Stimulated activated CD4-positive, alpha-beta T cell treated with anti-CD3 and anti-CD28 coated beads, Interleukin-4, amount 100 ng/mL, for 4 hours (primary cell): Measurements from ENCODE around the gene SLC25A44.

Experiments
- DNase-seq, 2 experiments: peaks; one replicate each; pipeline ENCODE4 v3.0.0-alpha.2; 2020

Gene SLC25A44, protein sequence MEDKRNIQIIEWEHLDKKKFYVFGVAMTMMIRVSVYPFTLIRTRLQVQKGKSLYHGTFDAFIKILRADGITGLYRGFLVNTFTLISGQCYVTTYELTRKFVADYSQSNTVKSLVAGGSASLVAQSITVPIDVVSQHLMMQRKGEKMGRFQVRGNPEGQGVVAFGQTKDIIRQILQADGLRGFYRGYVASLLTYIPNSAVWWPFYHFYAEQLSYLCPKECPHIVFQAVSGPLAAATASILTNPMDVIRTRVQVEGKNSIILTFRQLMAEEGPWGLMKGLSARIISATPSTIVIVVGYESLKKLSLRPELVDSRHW

DNA sequence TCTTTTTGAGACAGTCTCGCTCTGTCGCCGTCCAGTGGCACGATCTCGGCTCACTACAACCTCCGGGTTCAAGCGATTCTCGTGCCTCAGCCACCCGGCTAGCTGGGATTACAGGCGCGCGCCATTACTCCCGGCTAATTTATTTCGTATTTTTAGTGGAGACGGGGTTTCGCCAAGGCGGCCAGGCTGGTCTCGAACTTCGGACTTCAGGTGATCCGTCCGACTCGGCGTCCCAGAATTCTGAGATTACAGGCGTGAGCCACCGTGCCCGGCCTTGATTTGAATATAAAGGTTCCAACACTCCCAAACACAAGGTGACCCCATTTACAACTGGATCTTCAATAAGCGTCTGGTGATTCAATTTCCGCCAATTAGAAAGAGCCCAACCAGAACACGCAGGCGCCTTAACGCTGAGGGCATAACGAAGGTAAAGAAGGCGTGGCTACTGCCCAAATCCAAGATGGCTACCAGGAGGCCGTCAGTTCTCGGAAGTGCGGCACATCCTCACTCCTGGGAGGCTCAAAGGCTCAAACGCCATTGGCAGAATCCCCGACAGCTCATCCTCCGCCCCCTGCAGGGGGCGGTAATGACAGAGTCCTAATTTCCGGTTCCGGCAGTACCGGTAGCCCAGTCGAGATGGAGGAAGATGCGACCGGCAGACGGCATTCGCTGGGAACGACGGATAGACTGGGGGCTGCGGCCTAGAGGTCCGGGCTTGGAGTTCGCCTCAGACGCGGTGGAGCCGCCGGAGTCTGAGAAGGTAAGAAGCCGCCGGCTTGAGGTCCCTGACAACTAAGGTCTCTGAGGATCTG, at the start of gene SLC25A44:
SLC25A44 (plus strand) TSS at position 617 of the 812 bp plus-strand sequence. CDS start 5,744 bp downstream, outside the sequence.
- peak; percentile 90 to 97 for DNase-seq

DNA sequence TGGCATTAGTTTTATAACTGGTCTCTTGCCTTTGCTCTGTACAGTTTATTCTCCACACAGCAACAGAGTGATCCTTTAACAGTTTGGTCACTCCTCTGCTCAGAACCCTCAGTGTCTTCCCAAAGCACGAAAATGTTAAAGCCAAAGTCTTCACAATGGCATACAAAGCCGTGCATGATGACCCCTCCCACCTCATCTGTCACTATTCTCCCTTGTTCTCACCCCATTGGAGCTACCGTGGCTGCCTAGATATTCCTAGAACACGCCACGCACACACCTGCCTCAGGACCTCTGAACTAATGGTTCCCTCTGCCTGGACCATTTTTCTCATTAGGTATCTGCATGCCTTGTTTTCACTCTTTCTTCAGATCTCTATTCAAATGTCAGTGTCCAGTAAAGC, 49.2 kb upstream of the SLC25A44 start:
- DNase-seq = no peak

DNA sequence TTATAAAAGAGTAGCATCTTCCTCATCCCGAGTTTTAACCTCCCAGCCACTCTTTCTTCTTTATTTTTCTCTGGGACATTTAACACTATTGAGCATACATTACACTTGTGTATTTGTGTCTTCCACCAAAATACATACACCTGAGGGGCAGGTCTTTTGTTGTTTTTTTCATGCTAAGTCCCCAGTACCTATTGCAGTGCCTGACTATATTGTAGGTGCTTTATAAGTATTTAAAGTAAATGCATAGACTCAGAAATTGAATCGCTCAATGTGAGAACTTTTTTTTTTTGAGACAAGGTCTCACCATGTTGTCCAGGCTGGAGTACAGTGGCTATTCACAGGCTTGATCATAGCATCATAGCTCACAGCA, 48.3 kb upstream of the SLC25A44 start:
- no peak for DNase-seq

DNA sequence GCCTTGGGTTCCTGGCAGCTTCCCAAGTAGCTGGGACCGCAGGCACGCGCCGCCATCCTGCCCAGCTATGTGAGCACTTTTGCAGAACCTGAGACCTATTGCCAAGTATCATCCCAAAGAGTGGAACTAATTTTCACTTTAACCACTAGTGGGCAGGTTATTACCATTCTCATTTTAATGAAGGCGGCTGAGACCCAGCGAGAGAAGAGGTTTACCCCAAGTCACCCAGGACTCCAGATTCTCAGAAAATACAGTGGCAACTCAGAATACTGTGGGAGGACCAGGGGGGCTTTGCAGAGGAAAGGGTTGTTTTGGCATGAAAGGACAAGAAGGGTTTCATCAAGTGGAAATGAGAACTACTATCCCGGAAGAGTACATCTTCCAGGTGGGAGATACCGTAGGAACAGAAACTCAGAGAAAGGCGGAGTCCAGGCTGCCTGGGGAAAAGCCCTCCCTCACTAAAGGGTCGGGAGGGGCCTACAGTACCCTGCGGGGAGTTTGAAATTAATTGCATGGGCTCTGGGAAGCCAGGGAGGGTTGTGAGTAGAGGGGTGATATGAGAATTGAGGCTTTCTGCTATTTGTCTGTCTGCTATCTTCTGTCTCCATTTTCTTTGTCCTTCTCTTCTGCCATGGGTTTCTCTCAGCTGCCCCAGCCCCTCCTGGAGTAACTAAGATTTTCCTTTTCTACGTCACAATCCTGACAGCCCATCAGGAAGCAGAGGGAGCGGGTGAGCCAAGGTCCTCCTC, 47.7 kb upstream of the SLC25A44 start:
- peak in 1 of 2 experiments; percentile 37 for DNase-seq

DNA sequence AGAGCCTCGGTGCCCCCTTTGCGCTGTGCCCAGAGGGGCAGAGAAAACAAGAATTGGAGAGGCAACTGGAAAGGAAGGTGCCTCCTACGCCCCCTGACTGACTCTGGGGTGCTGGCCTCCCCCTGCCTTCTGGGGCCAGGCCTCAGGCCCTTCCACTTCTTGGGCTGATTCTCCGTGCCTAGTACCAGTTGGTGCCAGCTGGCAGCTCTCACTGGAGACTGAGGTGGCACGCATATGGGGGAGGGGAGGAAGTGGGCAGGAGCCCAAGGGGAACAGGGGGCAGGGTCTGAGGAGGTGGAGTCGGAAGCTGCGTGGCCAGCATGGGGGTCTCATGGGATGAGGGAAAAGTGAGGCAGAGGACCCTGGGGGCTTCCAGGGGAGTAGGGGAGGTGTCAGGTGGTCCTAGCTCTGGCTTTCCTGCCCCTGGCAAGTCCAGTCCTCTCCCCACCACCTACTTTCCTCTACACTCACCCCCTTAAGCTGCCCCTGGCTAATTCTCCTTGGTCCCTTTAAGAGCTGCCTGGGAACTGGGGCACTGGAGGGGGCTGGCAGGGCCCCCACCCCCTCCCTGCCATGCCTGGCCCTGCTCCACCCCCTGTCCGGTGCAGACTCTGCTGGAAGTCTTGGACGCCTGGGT, 47.0 kb upstream of the SLC25A44 start:
- no peak for DNase-seq

DNA sequence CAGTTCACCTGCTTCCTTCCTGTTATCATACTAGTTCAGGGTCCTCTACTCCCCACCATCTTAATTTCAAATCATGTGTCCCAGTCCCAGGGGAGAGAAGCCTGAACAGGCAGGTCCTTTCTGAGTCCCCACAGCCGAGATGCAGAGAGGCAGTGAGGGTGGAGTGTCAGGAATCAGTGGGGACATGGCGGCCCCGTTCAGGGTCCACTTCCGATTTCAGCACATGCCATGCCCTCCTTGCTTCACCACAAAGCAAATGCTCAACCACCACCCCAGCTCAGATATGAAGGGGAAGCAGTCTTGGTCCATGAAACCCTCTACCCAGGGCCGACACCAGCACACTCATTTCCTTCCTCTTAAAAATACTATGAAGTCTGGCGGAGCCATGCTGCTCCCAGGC, 45.7 kb upstream of the SLC25A44 start:
- DNase-seq = no peak

DNA sequence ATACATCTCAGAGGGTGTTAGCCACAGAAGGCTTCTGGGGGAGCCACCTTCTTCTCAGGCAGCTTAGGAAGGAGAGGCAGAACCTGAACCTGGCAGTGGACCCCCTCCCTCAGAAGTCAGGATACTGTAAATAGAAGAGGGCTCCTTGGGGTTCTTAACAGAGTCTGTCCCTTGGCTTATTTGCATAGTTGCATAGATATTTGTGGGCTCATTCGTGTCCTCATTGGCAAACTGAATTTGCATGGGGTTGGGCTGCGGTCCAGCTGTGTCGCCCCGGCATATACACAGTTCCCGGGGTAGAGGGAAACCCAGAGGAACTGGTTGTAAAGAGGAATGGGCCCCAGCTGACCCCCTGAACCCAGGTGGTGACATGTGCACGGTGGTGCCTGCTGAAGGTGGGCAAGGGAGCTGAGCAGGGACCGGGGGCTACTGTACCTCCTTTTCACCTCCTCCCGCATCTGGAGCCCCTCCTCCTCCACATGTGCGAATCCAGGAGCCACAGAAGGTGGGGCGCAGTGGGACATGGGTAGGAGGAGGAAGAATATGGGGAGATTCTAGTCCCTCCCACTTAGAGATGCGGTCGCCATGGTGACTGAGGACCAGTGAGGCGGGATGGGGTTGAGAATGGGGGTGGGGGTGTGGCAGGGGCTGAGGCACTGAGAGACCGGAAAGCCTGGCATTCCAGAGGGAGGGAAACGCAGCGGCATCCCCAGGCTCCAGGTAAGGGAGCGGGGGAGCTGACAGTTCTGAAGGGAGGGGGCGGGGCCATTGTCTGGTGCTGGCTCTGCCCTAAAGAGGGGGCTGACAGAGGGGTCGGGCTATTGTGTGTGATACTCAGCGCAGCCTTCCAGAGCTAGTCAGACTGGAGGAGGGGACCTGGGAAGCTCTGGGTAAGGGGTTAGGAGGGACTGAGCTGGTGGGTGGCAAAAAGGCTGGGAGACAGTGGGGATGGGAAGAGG, 44.3 kb upstream of the SLC25A44 start:
- DNase-seq = no peak

DNA sequence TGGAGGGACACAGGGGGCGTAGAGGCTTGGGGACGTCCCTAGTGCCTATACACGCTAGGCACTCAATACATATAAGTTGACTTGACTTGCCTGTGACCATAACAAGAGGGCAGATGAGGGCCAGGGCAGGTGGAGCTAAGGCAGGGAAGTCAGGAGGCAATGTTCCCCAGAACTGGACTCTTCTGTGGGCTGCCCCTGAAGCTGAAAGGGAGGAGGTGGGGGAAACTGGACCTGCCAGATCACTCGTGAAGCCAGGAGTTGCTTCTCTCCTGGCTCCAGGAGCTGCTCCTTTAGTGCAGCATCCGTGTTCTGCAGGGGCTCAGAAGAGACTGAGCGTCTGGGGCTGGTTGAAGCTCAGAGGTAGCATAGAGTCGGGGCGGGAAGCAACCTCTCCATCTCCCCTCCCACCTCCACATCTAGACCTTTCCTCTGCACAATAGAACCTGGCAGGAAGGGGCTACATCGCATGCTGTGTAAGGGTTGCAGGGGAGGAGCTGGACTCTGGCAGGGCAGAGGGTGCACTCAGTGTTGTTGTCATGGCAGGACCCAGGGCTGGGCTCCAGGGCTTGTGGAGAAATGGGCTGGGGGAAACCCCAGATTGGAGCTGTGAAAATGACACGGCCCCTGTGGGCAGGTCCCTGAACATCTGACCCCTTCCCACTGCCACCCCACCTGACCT, 43.4 kb upstream of the SLC25A44 start:
- no peak for DNase-seq

DNA sequence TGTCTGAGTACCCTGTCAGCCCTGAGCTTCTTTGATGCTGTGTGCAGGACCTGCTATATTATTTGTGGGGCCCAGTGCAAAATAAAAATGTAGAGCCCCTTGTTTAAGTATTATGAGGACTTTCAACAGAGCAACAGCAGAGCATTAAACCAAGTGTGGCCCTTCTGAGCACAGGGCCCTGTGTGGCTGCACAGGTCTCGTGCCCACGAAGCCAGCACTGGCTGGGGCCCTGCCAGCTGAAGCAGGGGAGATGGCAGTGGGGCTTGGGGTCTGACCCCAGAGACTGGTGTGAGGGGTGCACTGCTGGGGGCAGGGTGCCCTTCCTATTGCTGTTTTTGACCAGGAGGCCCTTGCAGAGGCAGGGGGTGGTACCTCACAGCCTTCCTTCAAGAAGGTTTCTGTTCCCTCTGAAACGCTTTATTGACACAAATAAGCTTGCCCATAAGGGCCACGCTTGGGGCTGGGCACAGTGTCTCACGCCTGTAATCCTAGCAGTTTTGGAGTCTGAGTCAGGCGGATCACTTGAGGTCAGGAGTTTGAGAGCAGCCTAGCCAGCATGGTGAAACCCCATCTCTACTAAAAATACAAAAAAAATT, 42.7 kb upstream of the SLC25A44 start:
- DNase-seq = no peak

DNA sequence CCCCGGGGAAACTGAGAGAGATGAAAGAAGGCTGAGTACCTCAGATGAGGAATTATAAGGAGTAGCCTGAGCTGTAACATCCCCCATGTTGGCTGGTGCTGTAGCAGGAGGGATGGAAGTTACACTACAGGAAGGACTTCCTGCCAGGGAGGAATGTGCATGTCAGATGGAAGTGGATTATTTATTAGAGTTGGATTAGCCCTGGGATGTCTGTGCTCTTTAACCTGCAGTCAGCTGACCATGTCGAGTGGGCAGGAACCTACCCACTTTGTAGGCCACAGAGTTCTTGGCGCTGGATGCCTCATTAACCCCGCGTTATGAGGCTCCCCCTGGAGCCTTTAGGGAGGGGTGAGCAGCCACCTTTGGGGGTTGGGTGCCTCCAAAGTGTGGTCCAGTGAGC, 41.3 kb upstream of the SLC25A44 start:
- DNase-seq = no peak

DNA sequence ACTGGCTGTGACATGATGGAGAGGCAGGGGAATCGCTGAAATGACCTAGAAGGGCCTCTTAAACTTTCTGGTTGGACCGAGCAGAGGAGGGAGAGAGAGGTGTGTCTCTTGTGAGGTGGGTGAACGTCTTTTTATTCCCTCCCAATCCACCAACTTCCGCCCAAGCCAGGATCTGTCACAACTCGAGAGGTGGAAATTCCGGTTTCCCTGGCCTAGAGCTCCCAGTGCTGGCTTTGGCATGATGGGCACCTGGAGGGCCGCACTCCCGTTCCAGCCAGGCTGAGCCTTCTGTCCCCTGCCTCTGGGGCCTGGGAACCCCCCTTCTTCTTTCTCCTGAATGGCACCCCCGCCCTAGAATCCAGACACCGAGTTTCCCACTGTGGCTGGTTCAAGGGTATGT, 40.5 kb upstream of the SLC25A44 start, which contains the start of gene SEMA4A:
SEMA4A (plus strand) TSS at position 224 of the 400 bp plus-strand sequence. CDS start 994 bp downstream, outside the sequence.
- no peak for DNase-seq

DNA sequence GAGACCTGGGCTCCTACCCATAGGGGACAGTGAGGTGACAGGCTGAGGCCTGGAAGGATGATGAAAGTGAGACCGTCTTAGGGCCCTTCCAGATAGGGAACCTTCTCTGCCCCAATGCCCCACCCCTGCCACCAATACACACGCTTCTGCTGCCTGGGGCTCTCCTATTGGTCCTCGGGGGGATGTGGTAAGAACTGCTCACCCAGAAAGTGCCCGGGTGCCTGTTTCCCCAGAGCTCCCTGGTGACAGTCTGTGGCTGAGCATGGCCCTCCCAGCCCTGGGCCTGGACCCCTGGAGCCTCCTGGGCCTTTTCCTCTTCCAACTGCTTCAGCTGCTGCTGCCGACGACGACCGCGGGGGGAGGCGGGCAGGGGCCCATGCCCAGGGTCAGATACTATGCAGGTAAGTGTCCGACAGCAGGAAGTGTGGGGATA, 39.6 kb upstream of the SLC25A44 start:
- no peak for DNase-seq

DNA sequence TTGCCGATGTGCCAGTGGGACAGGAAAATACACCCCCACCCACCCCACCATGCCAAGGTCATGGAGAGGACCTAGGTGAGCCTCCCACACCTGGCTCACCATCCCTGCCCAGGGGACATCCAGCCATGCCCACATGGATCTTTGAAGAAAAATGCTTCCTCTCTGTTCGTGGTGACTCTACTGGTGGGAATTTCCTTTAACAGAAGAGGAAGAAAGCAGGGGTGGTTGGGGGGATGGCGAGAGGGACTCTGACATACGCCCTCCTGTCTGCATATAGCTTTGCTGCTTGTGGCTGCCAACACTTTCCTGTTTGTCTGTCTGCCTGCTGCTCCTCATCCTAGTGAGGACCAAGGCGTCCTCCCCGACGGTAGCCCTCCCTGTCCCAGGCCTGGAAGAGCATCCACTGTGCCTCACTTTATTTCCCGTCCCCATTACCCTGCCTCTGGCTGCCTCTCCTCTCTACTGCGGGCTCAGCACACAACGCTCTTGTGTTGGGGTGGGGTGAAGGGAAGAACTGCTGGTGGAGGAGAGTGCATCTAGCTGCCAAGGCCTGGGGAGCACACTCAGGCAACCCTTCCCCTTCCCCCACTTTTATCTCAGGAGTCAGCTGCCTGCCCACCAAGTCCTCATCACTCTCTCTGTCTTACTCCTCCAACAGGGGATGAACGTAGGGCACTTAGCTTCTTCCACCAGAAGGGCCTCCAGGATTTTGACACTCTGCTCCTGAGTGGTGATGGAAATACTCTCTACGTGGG, 38.0 kb upstream of the SLC25A44 start:
- DNase-seq = no peak

DNA sequence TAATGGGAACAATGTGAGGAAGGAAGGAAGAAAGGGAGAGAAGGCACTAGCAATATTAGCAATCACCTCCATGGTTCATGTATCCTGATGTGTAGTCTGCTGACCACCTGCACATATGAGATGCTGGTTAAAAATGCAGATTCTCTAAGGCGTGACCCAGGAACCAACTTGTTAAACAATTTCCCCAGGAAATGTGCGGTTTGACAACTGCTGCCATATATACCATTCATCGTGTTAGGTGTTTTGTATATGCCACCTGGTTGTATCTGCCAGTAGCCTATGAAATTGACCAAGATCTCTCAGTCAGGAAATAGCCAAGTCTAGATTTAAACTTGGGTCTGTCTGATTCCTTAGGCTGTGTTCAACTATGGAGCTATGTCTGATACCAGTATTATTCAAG, 36.4 kb upstream of the SLC25A44 start:
- DNase-seq = no peak

DNA sequence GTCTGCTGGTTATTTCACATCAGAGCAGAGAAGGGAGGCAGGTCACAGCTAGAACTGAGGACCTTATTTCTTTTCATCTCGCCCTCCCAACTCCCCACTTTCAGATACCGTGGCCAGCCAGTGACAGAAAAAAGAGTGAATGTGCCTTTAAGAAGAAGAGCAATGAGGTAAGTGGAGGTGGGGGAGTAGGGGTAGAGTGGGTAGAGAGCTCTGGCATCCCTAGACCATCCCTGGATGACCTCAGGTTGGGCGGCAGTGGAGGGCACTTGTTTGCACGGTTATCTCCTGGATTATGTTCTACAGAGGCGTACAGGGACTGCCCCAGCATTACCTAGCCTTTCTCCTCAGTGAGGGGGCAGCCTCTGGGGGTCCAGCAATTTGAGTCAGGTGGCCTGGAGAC, 35.9 kb upstream of the SLC25A44 start:
- DNase-seq = no peak

DNA sequence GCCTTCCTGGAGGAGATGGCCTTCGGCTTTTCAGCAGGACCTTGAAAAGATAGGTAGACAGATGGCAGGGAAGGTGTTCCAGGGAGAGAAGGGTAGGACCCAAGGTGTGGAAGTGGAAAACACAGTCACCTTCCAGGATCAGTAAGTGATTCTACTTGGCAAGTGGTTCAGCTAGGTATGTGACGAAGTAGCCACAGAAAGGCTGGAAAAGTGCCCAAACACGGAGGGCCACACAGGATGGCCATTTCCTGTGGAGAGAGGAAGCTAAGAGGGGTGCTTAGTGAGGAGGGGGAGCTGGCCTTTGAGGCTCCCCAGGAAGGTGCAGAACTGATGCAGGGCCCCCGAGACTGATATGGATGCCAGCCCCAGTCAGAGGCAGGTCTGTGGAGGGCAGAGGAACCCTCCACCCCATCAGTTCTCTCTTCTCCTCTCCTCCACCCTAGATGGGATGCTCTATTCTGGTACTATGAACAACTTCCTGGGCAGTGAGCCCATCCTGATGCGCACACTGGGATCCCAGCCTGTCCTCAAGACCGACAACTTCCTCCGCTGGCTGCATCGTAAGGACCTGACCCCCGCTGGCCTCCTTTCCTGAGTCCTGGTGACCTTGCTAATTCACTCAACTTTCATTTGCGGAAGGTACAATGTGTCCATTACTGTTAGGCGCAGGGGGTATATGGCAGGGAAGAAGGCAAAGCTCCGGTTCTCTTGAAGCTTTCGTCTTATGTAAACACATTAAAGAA, 33.7 kb upstream of the SLC25A44 start:
- DNase-seq = no peak

DNA sequence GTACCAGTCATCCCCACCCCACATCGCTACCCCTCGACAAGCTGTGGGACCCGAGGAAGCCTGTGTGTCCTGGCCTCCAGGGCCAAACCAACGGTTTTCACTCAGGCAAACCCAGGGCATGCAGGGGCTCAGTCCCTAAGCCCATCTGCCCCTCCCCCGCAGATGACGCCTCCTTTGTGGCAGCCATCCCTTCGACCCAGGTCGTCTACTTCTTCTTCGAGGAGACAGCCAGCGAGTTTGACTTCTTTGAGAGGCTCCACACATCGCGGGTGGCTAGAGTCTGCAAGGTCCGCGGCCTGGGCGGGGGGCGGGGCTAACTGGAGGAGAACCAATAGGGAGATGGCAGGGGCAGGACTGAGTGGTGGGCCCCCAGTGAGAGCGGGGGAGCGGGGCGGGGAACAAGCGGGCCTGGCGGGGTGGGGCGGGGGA, 33.1 kb upstream of the SLC25A44 start:
- DNase-seq = peak; percentile 75 to 81

DNA sequence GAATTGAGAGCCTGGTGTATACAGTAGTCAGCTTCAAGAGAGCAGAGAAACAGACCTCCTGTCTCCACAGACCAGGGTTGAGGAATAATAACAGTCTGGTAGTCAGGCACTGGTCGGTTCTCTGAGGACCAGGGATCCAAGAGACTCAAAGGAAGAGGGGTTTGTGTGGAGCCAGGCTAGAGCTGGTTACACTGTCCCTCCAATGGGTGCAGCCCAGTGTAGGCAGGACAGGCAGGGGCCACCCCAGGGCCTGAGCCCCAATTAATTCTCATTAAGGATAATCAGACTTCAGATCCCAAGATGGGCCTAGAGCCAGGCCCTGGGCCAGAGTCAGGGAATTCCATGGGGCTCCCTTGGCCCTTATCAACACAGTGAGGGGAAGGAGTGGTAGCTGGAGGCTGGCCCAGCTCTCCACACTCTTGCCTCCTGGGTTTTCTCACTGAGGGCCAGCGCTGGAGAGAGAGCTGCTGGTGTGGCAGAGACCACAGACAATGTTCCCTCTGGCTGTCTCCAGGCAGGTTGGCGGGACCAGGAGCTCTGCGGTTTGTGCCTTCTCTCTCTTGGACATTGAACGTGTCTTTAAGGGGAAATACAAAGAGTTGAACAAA, 31.4 kb upstream of the SLC25A44 start:
- no peak for DNase-seq

DNA sequence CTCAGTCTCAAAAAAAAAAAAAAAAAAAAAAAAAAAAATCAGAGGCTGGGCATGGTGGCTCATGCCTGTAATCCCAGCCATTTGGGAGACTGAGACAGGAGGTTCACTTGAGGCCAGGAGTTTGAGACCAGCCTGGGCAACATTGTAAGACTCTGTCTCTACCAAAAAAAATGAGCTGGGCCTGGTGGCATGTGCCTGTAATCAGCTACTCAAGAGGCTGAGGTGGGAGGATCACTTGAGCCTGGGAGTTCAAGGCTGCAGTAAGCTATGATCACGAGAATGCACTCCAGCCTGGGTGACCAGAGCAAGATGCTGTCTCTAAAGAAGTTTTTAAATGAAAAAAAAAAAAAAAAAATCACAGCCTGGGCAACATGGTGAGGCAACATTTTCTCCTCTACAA, 30.2 kb upstream of the SLC25A44 start:
- no peak for DNase-seq
